ENCODE data around the gene ALDH1A2. TPM values are rescaled to one million over a fixed set of nuclear protein-coding genes. Genes with fewer than 3 reads are reported as not detected.
A peak's percentile ranks its signal among the peaks of the same experiment; 100 is the strongest.

Gene ALDH1A2
- polyA plus RNA-seq, 1 experiment: 0.68 TPM

DNA sequence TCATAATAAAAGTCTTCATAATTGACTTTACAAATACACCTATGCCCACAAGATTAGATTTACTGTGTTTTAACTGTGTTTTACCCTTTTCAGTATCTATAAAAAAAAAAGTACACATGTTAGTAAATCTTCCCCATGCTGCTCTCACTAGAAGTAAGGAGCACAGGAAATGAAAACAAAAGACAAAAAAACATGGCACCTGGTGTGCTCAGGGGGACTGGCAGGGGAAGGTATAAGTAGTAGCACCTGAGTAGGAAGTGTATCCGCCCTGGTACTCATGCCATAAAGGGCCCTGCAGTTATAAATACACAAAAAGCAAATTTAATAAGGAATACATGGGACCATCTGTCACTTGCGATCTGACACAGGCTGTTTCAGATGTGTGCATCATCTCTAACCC, 8.9 kb upstream of the ALDH1A2 start:
- TF ChIP-seq, protein P1, sequence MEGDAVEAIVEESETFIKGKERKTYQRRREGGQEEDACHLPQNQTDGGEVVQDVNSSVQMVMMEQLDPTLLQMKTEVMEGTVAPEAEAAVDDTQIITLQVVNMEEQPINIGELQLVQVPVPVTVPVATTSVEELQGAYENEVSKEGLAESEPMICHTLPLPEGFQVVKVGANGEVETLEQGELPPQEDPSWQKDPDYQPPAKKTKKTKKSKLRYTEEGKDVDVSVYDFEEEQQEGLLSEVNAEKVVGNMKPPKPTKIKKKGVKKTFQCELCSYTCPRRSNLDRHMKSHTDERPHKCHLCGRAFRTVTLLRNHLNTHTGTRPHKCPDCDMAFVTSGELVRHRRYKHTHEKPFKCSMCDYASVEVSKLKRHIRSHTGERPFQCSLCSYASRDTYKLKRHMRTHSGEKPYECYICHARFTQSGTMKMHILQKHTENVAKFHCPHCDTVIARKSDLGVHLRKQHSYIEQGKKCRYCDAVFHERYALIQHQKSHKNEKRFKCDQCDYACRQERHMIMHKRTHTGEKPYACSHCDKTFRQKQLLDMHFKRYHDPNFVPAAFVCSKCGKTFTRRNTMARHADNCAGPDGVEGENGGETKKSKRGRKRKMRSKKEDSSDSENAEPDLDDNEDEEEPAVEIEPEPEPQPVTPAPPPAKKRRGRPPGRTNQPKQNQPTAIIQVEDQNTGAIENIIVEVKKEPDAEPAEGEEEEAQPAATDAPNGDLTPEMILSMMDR (IDR thresholded peaks at IDR 0.05; ENCODE audit: low read depth, low read length): no peak
- no peak overlapping the region for H3K4me3 ChIP-seq (ENCODE audit: low read depth, low read length)
- H3K27me3 ChIP-seq (ENCODE audit: control insufficient read depth, insufficient read depth, low read length): peaks cover under 1% of the 10 kb centered on the region
- H3K27ac ChIP-seq (ENCODE audit: low read depth, low read length): no peak overlapping the region
- CTCF ChIA-PET: interaction anchor here (0.8 kb wide), 1 partner anchor 8 kb away, joined by 3 read pairs; no protein-coding TSS in a partner anchor
- H3K9me3 ChIP-seq (ENCODE audit: control insufficient read depth, insufficient read depth, low read length): no peaks in the 10 kb centered on the region
- POLR2A ChIA-PET: no interaction called here
- DNase-seq (ENCODE audit: low read depth, low spot score): no peak

DNA sequence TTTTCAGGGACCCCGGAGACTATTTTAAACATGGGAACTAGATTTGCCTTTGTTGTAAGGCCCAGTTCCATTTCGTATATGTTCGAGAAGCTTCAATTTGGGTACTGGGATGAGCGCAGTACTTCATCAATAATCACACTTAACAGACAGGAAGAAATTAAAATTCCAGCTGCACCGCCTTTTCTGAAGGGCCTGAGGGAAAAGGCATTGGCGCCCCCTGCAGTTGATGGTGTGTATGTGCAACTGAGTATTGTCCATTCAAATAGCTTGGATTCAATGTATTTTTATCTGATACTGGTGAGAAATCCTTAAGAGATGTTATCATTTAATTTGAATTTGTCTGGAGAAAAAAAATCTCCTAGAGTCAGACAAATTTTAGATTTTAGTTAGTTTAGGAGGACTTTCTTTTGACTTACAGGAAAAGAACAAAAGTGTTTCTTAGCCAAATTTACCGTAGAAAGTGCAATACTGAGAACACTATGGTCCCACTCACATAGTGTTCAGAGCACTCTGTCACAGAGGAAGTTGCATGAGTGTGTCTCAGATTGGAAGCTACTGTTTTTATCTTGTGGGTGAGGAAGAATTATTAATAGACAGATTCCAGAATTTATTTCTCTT, 5.4 kb upstream of the ALDH1A2 start:
- ChIA-PET POLR2A (no interaction called here), CTCF (interaction anchor here (0.5 to 3.7 kb wide), 58 partner anchors 9 to 1585 kb away, joined by 3 to 30 read pairs (median 4); no protein-coding TSS in a partner anchor)
- Histone ChIP-seq H3K27me3 (ENCODE audit: control insufficient read depth, insufficient read depth, low read length) (peaks cover 16% of the 10 kb centered on the region), H3K4me3 (ENCODE audit: low read depth, low read length) (no peak overlapping the region), H3K9me3 (ENCODE audit: control insufficient read depth, insufficient read depth, low read length) (no peaks in the 10 kb centered on the region; the same call in 1 of the 2 replicates), H3K27ac (ENCODE audit: low read depth, low read length) (no peak overlapping the region)
- DNase-seq (ENCODE audit: low read depth, low spot score): no peak
- TF ChIP-seq, protein P1 (IDR thresholded peaks at IDR 0.05; ENCODE audit: low read depth, low read length): peak; percentile 86

DNA sequence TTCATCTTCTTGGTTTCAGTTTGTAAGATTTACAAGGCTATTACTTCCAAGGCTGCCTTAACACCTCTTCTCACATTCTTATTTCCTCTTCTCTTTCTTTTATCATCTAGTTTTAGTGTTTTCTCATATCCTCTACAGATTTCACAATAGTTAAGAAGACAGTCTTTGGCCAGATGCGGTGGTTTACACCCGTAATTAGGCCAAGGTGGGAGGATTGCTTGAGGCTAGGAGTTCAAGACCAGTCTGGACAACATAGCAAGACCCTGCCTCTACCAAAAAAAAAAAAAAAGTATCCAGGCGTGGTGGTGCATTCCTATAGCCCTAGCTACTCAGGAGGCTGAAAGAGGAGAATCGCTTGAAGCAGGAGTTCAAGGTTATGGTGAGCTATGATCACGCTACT, 3.5 kb upstream of the ALDH1A2 start:
- TF ChIP-seq, protein P1 (IDR thresholded peaks at IDR 0.05; ENCODE audit: low read depth, low read length): no peak
- peaks cover 32% of the 10 kb centered on the region for H3K27me3 ChIP-seq (ENCODE audit: control insufficient read depth, insufficient read depth, low read length)
- ChIA-PET POLR2A (no interaction called here), CTCF (interaction anchor here (1.0 to 3.7 kb wide), 7 partner anchors 8 to 426 kb away, joined by 3 to 30 read pairs (median 22); no protein-coding TSS in a partner anchor)
- no peak for DNase-seq (ENCODE audit: low read depth, low spot score)
- H3K9me3 ChIP-seq (ENCODE audit: control insufficient read depth, insufficient read depth, low read length): peaks cover 8% of the 10 kb centered on the region; the same call in 1 of the 2 replicates
- H3K27ac ChIP-seq (ENCODE audit: low read depth, low read length): no peak overlapping the region
- H3K4me3 ChIP-seq (ENCODE audit: low read depth, low read length): no peak overlapping the region

DNA sequence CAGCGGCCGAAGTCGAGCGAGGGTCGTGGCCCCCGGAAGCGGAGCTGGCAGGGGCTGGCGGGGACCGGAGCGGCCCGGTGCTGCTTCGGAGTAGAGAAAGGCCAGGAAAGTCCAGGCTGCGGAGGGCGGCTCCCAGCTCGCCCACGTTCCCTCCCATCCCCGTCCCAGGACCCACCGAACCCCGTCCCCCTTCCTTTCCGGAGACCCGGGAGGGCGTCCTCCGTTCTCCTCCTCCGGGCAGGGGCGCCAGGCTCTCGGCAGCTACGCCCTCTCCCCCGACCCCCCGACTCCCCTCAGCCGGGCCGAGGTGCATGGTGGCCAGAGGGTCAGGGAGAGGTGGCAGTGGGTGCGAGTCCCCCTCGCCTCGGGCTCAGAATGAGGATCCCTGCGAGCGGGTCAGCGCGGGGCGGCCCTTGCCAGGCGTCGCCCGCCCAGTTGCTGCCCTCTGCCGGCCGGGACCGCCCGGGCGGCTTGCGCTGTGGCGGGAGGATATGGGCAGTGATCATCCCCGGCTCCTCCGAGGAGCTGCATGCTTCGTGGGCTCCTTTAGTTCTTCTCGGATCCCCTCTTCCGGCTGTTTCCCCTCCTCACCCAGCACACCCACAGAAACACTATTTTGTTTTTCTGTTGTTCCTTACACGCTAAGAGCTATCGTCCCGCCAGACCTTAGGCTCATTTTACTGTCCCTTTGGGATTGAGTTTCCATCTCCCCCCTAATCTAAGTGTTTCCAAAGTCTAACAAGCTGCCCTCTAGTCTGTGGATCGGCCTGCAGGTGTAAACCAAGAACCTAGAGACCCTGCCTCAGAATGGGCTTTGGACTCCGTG, 744 bp upstream of the ALDH1A2 start:
- peaks cover 8% of the 10 kb centered on the region; the same call in 1 of the 2 replicates for H3K9me3 ChIP-seq (ENCODE audit: control insufficient read depth, insufficient read depth, low read length)
- CTCF ChIA-PET: interaction anchor here (0.6 to 2.5 kb wide), 35 partner anchors 8 to 1463 kb away, joined by 3 to 23 read pairs (median 4); no protein-coding TSS in a partner anchor
- H3K27me3 ChIP-seq (ENCODE audit: control insufficient read depth, insufficient read depth, low read length): peaks cover 35% of the 10 kb centered on the region
- peak overlapping the region; percentile 42 for H3K4me3 ChIP-seq (ENCODE audit: low read depth, low read length)
- TF ChIP-seq, protein P1 (IDR thresholded peaks at IDR 0.05; ENCODE audit: low read depth, low read length): peak; percentile 69
- DNase-seq (ENCODE audit: low read depth, low spot score): no peak
- POLR2A ChIA-PET: no interaction called here
- H3K27ac ChIP-seq (ENCODE audit: low read depth, low read length): no peak overlapping the region
